HG03432 (cell line): ENCODE data around the gene MCRIP1.

Source experiments
- ATAC-seq: cut with Tn5 transposase; IDR thresholded peaks from one replicate; pipeline ENCODE4 v1.9.1; 2021; ENCODE audit warnings: mild to moderate bottlenecking, moderate library complexity; ENCODE audit not compliant: unreplicated experiment

Gene MCRIP1

GRCh38 chr17:81833160-81833920, at the start of gene MCRIP1:
Gene MCRIP1, minus strand, starts transcription at chr17:81833291. Its CDS starts 8,785 bp downstream, at chr17:81824506.
- ATAC-seq = peak; percentile 73

- no peak for ATAC-seq
Measured at GRCh38 chr17:81879121-81879520, 46.0 kb upstream of the MCRIP1 start.

- ATAC-seq = no peak
Measured at GRCh38 chr17:81878294-81878693, 45.2 kb upstream of the MCRIP1 start.

- ATAC-seq = no peak
Measured at GRCh38 chr17:81877569-81877968, 44.5 kb upstream of the MCRIP1 start.

- ATAC-seq = peak; percentile 53
Measured at GRCh38 chr17:81871387-81872230, 38.5 kb upstream of the MCRIP1 start.

- ATAC-seq = peak; percentile 26
Measured at GRCh38 chr17:81870981-81871386, 37.9 kb upstream of the MCRIP1 start, which contains the start of gene ARHGDIA. Gene ARHGDIA, minus strand, starts transcription at chr17:81871337. Its CDS starts 1,407 bp downstream, at chr17:81869930.

GRCh38 chr17:81870131-81870980, 37.3 kb upstream of the MCRIP1 start:
- ATAC-seq = peak; percentile 16

GRCh38 chr17:81869221-81870130, 36.4 kb upstream of the MCRIP1 start:
- ATAC-seq = no peak

- ATAC-seq = no peak
Measured at GRCh38 chr17:81868674-81869220, 35.7 kb upstream of the MCRIP1 start.

GRCh38 chr17:81867991-81868673, 35.0 kb upstream of the MCRIP1 start:
- ATAC-seq = no peak

GRCh38 chr17:81867170-81867990, 34.3 kb upstream of the MCRIP1 start:
- ATAC-seq = no peak

GRCh38 chr17:81866440-81867169, 33.5 kb upstream of the MCRIP1 start:
- no peak for ATAC-seq

GRCh38 chr17:81865733-81866439, 32.8 kb upstream of the MCRIP1 start:
- no peak for ATAC-seq

- no peak for ATAC-seq
Measured at GRCh38 chr17:81865358-81865732, 32.3 kb upstream of the MCRIP1 start.

- ATAC-seq = no peak
Measured at GRCh38 chr17:81863833-81864768, 31.0 kb upstream of the MCRIP1 start.
